ENCODE measurements around the gene TMEM270. TPM values are rescaled to one million over a fixed set of nuclear protein-coding genes. Genes with fewer than 3 reads are reported as not detected.
A peak's percentile ranks its signal among the peaks of the same experiment; 100 is the strongest.

Gene TMEM270
- polyA plus RNA-seq, 1 experiment, result not detected

GRCh38 chr7:73861305-73861704, 346 bp downstream of the TMEM270 start:
- H3K4me3 ChIP-seq (ENCODE audit: low read depth, low read length), result no peak overlapping the region
- no peaks in the 10 kb centered on the region for H3K36me3 ChIP-seq (ENCODE audit: control insufficient read depth, insufficient read depth, low read length)
- H3K27me3 ChIP-seq (ENCODE audit: control insufficient read depth, insufficient read depth, low read length), result no peaks in the 10 kb centered on the region; the same call in 1 of the 2 replicates
- CTCF ChIA-PET, result no interaction called here
- DNase-seq (ENCODE audit: low read depth), result no peak
- POLR2A ChIA-PET, result no interaction called here
- no peak for TF ChIP-seq CTCF (IDR thresholded peaks at IDR 0.05; ENCODE audit: insufficient read depth, low read depth, low read length)

GRCh38 chr7:73864981-73865711, 4.2 kb downstream of the TMEM270 start:
- Histone ChIP-seq H3K4me3 (ENCODE audit: low read depth, low read length) (no peak overlapping the region), H3K36me3 (ENCODE audit: control insufficient read depth, insufficient read depth, low read length) (no peaks in the 10 kb centered on the region), H3K27me3 (ENCODE audit: control insufficient read depth, insufficient read depth, low read length) (no peaks in the 10 kb centered on the region)
- ChIA-PET CTCF (interaction anchor here (0.6 to 2.9 kb wide), 24 partner anchors 8 to 536 kb away, joined by 3 to 35 read pairs (median 4); partner anchors contain the start of gene ELN), POLR2A (interaction anchor here (0.5 kb wide), 1 partner anchor 10 kb away, joined by 14 read pairs; no protein-coding TSS in a partner anchor)
- DNase-seq (ENCODE audit: low read depth), result no peak
- no peak for TF ChIP-seq CTCF (IDR thresholded peaks at IDR 0.05; ENCODE audit: insufficient read depth, low read depth, low read length)

GRCh38 chr7:73865738-73866445, 4.9 kb downstream of the TMEM270 start:
- no peak for DNase-seq (ENCODE audit: low read depth)
- Histone ChIP-seq H3K4me3 (ENCODE audit: low read depth, low read length) (no peak overlapping the region), H3K27me3 (ENCODE audit: control insufficient read depth, insufficient read depth, low read length) (no peaks in the 10 kb centered on the region), H3K36me3 (ENCODE audit: control insufficient read depth, insufficient read depth, low read length) (no peaks in the 10 kb centered on the region)
- ChIA-PET POLR2A (interaction anchor here (0.5 kb wide), 2 partner anchors 11 to 526 kb away, joined by 4 to 14 read pairs; no protein-coding TSS in a partner anchor), CTCF (interaction anchor here (0.6 to 2.9 kb wide), 21 partner anchors 8 to 535 kb away, joined by 3 to 35 read pairs (median 4); partner anchors contain the start of gene ELN)
- TF ChIP-seq CTCF (IDR thresholded peaks at IDR 0.05; ENCODE audit: insufficient read depth, low read depth, low read length), result peak; percentile 76

GRCh38 chr7:73866446-73866767, 5.4 kb downstream of the TMEM270 start:
- TF ChIP-seq CTCF (IDR thresholded peaks at IDR 0.05; ENCODE audit: insufficient read depth, low read depth, low read length), result no peak
- Histone ChIP-seq H3K27me3 (ENCODE audit: control insufficient read depth, insufficient read depth, low read length) (no peaks in the 10 kb centered on the region), H3K36me3 (ENCODE audit: control insufficient read depth, insufficient read depth, low read length) (no peaks in the 10 kb centered on the region), H3K4me3 (ENCODE audit: low read depth, low read length) (no peak overlapping the region)
- ChIA-PET CTCF (interaction anchor here (1.2 to 2.9 kb wide), 10 partner anchors 9 to 535 kb away, joined by 3 to 35 read pairs (median 6); partner anchors contain the start of gene ELN), POLR2A (no interaction called here)
- no peak for DNase-seq (ENCODE audit: low read depth)

Measured in BJ (cell line).